K562 (cell line): ENCODE measurements around the gene PURA. TPM values are rescaled to one million over a fixed set of nuclear protein-coding genes. Genes with fewer than 3 reads are reported as not detected.

Experiments
- ASH1L ChIP-seq: fragments of 450-650 bp; IDR thresholded peaks from 2 replicates; pipeline ENCODE4 v1.6.1; 2018; ENCODE audit warnings: borderline replicate concordance, mild to moderate bottlenecking, low read depth; ENCODE audit not compliant: partially characterized antibody
- CEBPG ChIP-seq, 3 experiments: fragments of 200-800 bp in 1 of 3; sonication (Bioruptor generic) in 1 of 3; sonication (generic) in 1 of 3; formaldehyde crosslinking in 1 of 3; IDR thresholded peaks in 2 of 3; conservative IDR thresholded peaks in 1 of 3; 2 replicates each; pipeline versions ENCODE4 v1.6.1 to v1.8.0; 2016 to 2022; ENCODE audit warnings: missing compliant biosample characterization in 2 of 3, missing genetic modification characterization in 2 of 3, mild to moderate bottlenecking in 1 of 3, missing genetic modification reagents in 1 of 3
- GATAD2B ChIP-seq: fragments of 450-650 bp; IDR thresholded peaks from 2 replicates; pipeline ENCODE4 v1.6.1; 2017; ENCODE audit warnings: mild to moderate bottlenecking, borderline replicate concordance
- HDGF ChIP-seq: fragments of 450-650 bp; IDR thresholded peaks from 2 replicates; pipeline ENCODE4 v1.6.1; 2016
- HNRNPH1 ChIP-seq: fragments of 200-400 bp; formaldehyde crosslinking; optimal IDR thresholded peaks from 2 replicates; pipeline ENCODE3; 2017; ENCODE audit warnings: low read depth, mild to moderate bottlenecking, low read length, moderate library complexity
- PHF8 ChIP-seq: fragments of 200-600 bp; sonication (generic); IDR thresholded peaks from 2 replicates; pipeline ENCODE4 v1.6.1; 2012; ENCODE audit warnings: mixed run types, mild to moderate bottlenecking, inconsistent platforms, low read length, moderate library complexity, borderline replicate concordance
- SAFB ChIP-seq: fragments of 200-400 bp; formaldehyde crosslinking; IDR thresholded peaks from 2 replicates; pipeline ENCODE4 v1.6.1; 2017; ENCODE audit warnings: low read depth, low read length, borderline replicate concordance
- SETDB1 ChIP-seq: IDR thresholded peaks from one replicate; pipeline ENCODE4 v1.6.1; 2012; ENCODE audit warnings: low read length, control low read depth, inconsistent platforms
- SMARCC2 ChIP-seq: fragments of 450-650 bp; IDR thresholded peaks from 2 replicates; pipeline ENCODE4 v1.6.1; 2017; ENCODE audit warnings: antibody characterized with exemption, moderate library complexity, mild to moderate bottlenecking, low read depth
- TGIF2 ChIP-seq: sonication (generic); formaldehyde crosslinking; IDR thresholded peaks from 2 replicates; pipeline ENCODE4 v1.8.1; 2022; ENCODE audit warnings: mild to moderate bottlenecking, missing genetic modification reagents, moderate library complexity
- polyA plus RNA-seq, 8 experiments: library from polyadenylated mRNA; depleted of rRNA in 4 of 8; stranded (reverse) in 5 of 8; unstranded in 3 of 8; fragments of >200 nt; fragmentation: Nextera tagmentation in 2 of 8; fragmentation: Illumina TruSeq in 1 of 8; extraction: Ambion mirVana in 2 of 8; extraction: Trizol in 1 of 8; gene quantifications; 2 replicates each; pipeline versions ENCODE4 v1.2.1 to v1.2.3, GENCODE V29; 2011 to 2014; ENCODE audit warnings: inconsistent platforms in 1 of 8, missing spikeins in 1 of 8
- total RNA-seq, 7 experiments: library from RNA; depleted of rRNA in 6 of 7; stranded (reverse); fragments of >200 nt in 6 of 7; fragmentation: Illumina TruSeq in 2 of 7; extraction: Trizol in 2 of 7; gene quantifications; 2 replicates each; pipeline versions ENCODE4 v1.2.1 to v1.2.3, GENCODE V29; 2011 to 2021; ENCODE audit warnings: low replicate concordance in 1 of 7
- TF ChIP-seq, protein P1 (sequence below): sonication (generic); formaldehyde crosslinking; IDR thresholded peaks from 2 replicates; pipeline ENCODE4 v1.8.0; 2022; ENCODE audit warnings: missing genetic modification reagents, mild to moderate bottlenecking, moderate library complexity, borderline replicate concordance
- TF ChIP-seq, protein P2 (sequence below): fragments of 150-350 bp; IDR thresholded peaks from 2 replicates; pipeline ENCODE4 v1.6.1; 2014; ENCODE audit warnings: low read depth, mild to moderate bottlenecking, low read length, borderline replicate concordance
- TF ChIP-seq, protein P3 (sequence below): fragments of 250-450 bp; sonication (Bioruptor Pico); IDR thresholded peaks from 2 replicates; pipeline ENCODE4 v1.8.0; 2021; ENCODE audit warnings: borderline replicate concordance, mild to moderate bottlenecking, moderate library complexity; ENCODE audit not compliant: poor library complexity, severe bottlenecking
- TF ChIP-seq, protein P4 (sequence below): fragments of 250-450 bp; sonication (Bioruptor Pico); IDR thresholded peaks from 2 replicates; pipeline ENCODE4 v1.8.0; 2022; ENCODE audit warnings: moderate library complexity, mild to moderate bottlenecking, inconsistent platforms
- TF ChIP-seq, protein P5 (sequence below): fragments of 450-650 bp; formaldehyde crosslinking; IDR thresholded peaks from 2 replicates; pipeline ENCODE4 v1.4.0; 2022; ENCODE audit warnings: missing genetic modification characterization
- TF ChIP-seq, protein P6 (sequence below): fragments of 450-650 bp; IDR thresholded peaks from 2 replicates; pipeline ENCODE4 v1.6.1; 2017; ENCODE audit warnings: mild to moderate bottlenecking, moderate library complexity

PURA gene
- total and polyA plus RNA-seq, 9 of the 15 experiments (the other 6 are each of a cell fraction or from before 2014, with no cell fraction given): 3.2 to 11.1 (median 5.4) TPM

- TF ChIP-seq, protein P1, sequence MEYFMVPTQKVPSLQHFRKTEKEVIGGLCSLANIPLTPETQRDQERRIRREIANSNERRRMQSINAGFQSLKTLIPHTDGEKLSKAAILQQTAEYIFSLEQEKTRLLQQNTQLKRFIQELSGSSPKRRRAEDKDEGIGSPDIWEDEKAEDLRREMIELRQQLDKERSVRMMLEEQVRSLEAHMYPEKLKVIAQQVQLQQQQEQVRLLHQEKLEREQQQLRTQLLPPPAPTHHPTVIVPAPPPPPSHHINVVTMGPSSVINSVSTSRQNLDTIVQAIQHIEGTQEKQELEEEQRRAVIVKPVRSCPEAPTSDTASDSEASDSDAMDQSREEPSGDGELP (CRISPR knock-in tag): peak; percentile 61; the same call in 1 of the 2 replicates
- TF ChIP-seq CEBPG (CRISPR knock-in tag; IDR thresholded peaks at IDR 0.05) (no peak), CEBPG (tag; conservative IDR thresholded peaks at IDR 0.05 in 1 of 2, IDR thresholded peaks at IDR 0.05 in 1 of 2) (no peak), SMARCC2 (no peak), SAFB (0 out of 2 replicates have a peak, but pooled peaks have one; percentile 32), SETDB1 (no peak), TGIF2 (CRISPR knock-in tag) (no peak; the same call in 1 of the 2 replicates), GATAD2B (no peak), ASH1L (no peak), HDGF (peak; percentile 44; the same call in 1 of the 2 replicates), HNRNPH1 (no peak), PHF8 (peak; percentile 20; the same call in 1 of the 2 replicates)
- TF ChIP-seq, protein P2, sequence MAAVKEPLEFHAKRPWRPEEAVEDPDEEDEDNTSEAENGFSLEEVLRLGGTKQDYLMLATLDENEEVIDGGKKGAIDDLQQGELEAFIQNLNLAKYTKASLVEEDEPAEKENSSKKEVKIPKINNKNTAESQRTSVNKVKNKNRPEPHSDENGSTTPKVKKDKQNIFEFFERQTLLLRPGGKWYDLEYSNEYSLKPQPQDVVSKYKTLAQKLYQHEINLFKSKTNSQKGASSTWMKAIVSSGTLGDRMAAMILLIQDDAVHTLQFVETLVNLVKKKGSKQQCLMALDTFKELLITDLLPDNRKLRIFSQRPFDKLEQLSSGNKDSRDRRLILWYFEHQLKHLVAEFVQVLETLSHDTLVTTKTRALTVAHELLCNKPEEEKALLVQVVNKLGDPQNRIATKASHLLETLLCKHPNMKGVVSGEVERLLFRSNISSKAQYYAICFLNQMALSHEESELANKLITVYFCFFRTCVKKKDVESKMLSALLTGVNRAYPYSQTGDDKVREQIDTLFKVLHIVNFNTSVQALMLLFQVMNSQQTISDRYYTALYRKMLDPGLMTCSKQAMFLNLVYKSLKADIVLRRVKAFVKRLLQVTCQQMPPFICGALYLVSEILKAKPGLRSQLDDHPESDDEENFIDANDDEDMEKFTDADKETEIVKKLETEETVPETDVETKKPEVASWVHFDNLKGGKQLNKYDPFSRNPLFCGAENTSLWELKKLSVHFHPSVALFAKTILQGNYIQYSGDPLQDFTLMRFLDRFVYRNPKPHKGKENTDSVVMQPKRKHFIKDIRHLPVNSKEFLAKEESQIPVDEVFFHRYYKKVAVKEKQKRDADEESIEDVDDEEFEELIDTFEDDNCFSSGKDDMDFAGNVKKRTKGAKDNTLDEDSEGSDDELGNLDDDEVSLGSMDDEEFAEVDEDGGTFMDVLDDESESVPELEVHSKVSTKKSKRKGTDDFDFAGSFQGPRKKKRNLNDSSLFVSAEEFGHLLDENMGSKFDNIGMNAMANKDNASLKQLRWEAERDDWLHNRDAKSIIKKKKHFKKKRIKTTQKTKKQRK: no peak
- TF ChIP-seq, protein P3, sequence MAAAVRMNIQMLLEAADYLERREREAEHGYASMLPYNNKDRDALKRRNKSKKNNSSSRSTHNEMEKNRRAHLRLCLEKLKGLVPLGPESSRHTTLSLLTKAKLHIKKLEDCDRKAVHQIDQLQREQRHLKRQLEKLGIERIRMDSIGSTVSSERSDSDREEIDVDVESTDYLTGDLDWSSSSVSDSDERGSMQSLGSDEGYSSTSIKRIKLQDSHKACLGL (CRISPR knock-in tag): no peak
- TF ChIP-seq, protein P4, sequence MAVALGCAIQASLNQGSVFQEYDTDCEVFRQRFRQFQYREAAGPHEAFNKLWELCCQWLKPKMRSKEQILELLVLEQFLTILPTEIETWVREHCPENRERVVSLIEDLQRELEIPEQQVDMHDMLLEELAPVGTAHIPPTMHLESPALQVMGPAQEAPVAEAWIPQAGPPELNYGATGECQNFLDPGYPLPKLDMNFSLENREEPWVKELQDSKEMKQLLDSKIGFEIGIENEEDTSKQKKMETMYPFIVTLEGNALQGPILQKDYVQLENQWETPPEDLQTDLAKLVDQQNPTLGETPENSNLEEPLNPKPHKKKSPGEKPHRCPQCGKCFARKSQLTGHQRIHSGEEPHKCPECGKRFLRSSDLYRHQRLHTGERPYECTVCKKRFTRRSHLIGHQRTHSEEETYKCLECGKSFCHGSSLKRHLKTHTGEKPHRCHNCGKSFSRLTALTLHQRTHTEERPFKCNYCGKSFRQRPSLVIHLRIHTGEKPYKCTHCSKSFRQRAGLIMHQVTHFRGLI (CRISPR knock-in tag): no peak
- TF ChIP-seq, protein P5, sequence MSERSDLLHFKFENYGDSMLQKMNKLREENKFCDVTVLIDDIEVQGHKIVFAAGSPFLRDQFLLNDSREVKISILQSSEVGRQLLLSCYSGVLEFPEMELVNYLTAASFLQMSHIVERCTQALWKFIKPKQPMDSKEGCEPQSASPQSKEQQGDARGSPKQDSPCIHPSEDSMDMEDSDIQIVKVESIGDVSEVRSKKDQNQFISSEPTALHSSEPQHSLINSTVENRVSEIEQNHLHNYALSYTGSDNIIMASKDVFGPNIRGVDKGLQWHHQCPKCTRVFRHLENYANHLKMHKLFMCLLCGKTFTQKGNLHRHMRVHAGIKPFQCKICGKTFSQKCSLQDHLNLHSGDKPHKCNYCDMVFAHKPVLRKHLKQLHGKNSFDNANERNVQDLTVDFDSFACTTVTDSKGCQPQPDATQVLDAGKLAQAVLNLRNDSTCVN: no peak
- TF ChIP-seq, protein P6, sequence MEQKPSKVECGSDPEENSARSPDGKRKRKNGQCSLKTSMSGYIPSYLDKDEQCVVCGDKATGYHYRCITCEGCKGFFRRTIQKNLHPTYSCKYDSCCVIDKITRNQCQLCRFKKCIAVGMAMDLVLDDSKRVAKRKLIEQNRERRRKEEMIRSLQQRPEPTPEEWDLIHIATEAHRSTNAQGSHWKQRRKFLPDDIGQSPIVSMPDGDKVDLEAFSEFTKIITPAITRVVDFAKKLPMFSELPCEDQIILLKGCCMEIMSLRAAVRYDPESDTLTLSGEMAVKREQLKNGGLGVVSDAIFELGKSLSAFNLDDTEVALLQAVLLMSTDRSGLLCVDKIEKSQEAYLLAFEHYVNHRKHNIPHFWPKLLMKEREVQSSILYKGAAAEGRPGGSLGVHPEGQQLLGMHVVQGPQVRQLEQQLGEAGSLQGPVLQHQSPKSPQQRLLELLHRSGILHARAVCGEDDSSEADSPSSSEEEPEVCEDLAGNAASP: no peak
Measured at GRCh38 chr5:140114341-140115185, 654 bp downstream of the PURA start (continued).
